IMR-90 (cell line): ENCODE measurements around the gene VPS13C. TPM values are rescaled to one million over a fixed set of nuclear protein-coding genes. Genes with fewer than 3 reads are reported as not detected.

Experiments
- CHD1 ChIP-seq: IDR thresholded peaks from 2 replicates; pipeline ENCODE4 v1.6.1; 2012; ENCODE audit warnings: low read depth, low read length, improper control_type of control experiment
- RAD21 ChIP-seq: IDR thresholded peaks from 2 replicates; pipeline ENCODE4 v1.6.1; 2012; ENCODE audit warnings: low read length, improper control_type of control experiment
- polyA plus RNA-seq, 3 experiments: library from polyadenylated mRNA; depleted of rRNA; stranded (reverse); fragments of >200 nt; gene quantifications; 2 replicates each; pipeline ENCODE4 v1.2.3, GENCODE V29; 2012; ENCODE audit warnings: low replicate concordance in 1 of 3
- total RNA-seq: library from RNA; depleted of rRNA; stranded (reverse); fragments of >200 nt; gene quantifications from 2 replicates; pipeline ENCODE4 v1.2.3, GENCODE V29; 2012
- TF ChIP-seq, protein P1 (sequence below): conservative IDR thresholded peaks from 2 replicates; pipeline ENCODE4 v1.5.1; 2012; ENCODE audit warnings: mild to moderate bottlenecking, low read depth, low read length, improper control_type of control experiment

VPS13C gene
- total and polyA plus RNA-seq, 2 of the 4 experiments (the other 2 are of a cell fraction), result 8.1 to 32.8 TPM

DNA sequence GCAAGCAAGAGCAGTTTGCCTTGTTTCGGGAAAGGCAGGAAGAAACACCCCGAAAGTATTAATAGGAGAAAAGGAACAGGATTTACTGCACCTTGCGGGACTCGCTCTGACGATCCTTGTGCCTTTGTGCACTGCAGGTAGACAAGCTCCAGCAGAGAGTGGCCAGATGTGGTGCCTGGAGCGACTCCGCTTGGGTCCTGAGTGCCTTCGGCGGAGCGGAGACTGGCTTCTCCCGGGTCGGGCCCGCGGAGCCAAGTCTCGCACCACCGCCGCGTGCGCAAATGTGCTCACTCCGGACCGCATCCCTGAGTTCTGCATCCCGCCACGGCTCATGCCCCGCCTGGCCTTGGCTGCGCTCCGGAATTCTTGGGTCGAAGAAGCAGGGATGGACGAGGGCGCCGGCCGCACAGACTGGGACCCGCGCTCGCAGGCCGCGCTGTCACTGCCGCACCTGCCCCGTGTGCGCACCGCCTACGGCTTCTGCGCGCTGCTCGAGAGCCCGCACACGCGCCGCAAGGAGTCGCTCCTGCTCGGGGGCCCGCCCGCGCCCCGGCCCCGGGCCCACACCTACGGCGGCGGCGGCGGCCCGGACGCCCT, 7.3 kb upstream of the VPS13C start (continued):
- TF ChIP-seq, protein P1, sequence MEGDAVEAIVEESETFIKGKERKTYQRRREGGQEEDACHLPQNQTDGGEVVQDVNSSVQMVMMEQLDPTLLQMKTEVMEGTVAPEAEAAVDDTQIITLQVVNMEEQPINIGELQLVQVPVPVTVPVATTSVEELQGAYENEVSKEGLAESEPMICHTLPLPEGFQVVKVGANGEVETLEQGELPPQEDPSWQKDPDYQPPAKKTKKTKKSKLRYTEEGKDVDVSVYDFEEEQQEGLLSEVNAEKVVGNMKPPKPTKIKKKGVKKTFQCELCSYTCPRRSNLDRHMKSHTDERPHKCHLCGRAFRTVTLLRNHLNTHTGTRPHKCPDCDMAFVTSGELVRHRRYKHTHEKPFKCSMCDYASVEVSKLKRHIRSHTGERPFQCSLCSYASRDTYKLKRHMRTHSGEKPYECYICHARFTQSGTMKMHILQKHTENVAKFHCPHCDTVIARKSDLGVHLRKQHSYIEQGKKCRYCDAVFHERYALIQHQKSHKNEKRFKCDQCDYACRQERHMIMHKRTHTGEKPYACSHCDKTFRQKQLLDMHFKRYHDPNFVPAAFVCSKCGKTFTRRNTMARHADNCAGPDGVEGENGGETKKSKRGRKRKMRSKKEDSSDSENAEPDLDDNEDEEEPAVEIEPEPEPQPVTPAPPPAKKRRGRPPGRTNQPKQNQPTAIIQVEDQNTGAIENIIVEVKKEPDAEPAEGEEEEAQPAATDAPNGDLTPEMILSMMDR, result no peak
- TF ChIP-seq CHD1 (no peak), RAD21 (no peak)
